Prostate gland (tissue), 2 donors: ENCODE data around the gene SAP30BP.

ENCODE experiments used
- CTCF ChIP-seq, 4 experiments: fragments of 200-600 bp in 2 of 4; fragments of 450-650 bp in 2 of 4; sonication (generic) in 2 of 4; IDR thresholded peaks; 1 replicate in 3 of 4; 2 replicates in 1 of 4; pipeline ENCODE4 v1.5.1; 2016 to 2019; ENCODE audit warnings: antibody characterized with exemption in 4 of 4, mild to moderate bottlenecking in 2 of 4, moderate library complexity in 2 of 4
- POLR2A ChIP-seq: fragments of 450-650 bp; IDR thresholded peaks from one replicate; pipeline ENCODE4 v1.6.1; 2016; ENCODE audit warnings: antibody characterized with exemption, mild to moderate bottlenecking
- POLR2AphosphoS5 ChIP-seq: sonication (generic); formaldehyde crosslinking; IDR thresholded peaks from one replicate; pipeline ENCODE4 v1.6.1; 2017; ENCODE audit warnings: antibody characterized with exemption

GRCh38 chr17:75642182-75642783 lies 24.9 kb upstream of the SAP30BP start:
- TF ChIP-seq CTCF (IDR thresholded peaks at IDR 0.05) (no peak), POLR2A (no peak), POLR2AphosphoS5 (peak; percentile 41)
